ENCODE measurements around the gene TAL1.
A peak's percentile ranks its signal among the peaks of the same experiment; 100 is the strongest.

Gene TAL1

DNA sequence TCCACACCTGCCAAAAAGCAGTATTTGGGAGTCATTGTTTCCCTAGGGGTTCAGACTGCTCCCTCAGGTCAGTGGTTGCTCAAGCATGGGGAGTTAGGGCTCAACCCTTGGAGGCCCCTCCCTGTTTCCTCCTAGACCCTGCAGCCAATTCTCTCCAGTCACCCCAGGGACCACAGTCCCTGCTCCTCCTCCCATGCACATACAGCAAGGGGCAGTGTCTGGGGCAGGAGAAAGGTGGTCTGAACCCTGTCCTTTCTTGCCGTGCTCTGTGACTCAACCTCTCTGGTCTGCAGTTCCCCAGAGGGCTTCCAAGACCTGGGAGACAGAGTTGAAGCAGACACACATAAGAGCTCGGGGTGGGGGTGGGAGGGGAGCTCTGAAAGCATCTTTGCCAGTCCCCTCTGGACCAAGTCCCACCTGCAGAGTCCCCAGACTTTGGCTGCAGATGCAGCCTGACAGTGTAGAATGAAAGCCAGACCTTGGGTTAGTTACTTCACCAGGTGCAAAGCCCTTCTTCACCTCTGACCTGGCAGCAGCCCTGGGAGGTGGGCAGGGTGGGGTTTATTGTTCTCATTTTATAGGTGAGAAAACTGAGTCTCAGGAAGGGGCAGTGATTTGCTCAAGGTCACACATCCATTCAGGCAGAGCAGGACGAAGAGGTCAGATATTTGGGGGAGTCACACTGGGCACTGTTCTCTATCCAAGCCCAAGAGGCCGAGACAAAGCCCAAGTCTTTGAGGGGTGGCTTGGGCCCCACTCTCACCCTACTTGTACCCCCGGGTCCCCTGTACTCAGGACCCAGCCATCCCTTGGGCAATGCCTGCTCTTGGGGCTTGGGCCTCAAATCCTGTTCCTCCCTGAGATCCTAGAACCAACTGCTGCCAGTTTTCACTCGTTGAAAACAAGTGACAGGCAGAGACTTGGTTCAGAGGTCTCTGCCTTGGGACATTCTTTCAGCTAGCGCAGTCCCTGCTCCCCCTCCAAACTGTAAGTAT lies 42.9 kb downstream of the TAL1 start:
- DNase-seq (ENCODE audit: low read depth): no peak

DNA sequence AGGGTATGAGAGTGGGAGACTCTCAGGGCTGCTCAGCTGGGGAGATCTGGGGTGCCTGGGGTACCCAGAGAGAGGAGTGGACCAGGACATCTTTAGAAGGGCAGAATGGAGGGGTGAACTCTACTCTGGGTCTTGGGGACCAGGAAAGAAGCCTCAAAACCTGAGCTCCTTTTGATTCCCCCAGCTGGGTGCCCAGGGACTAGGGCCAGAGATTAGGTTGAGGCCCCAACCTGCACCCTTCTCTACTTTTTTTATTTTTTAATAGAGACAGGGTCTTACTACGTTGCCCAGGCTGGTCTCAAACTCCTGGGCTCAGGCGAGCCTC lies 44.1 kb downstream of the TAL1 start:
- DNase-seq (ENCODE audit: low read depth): no peak

DNA sequence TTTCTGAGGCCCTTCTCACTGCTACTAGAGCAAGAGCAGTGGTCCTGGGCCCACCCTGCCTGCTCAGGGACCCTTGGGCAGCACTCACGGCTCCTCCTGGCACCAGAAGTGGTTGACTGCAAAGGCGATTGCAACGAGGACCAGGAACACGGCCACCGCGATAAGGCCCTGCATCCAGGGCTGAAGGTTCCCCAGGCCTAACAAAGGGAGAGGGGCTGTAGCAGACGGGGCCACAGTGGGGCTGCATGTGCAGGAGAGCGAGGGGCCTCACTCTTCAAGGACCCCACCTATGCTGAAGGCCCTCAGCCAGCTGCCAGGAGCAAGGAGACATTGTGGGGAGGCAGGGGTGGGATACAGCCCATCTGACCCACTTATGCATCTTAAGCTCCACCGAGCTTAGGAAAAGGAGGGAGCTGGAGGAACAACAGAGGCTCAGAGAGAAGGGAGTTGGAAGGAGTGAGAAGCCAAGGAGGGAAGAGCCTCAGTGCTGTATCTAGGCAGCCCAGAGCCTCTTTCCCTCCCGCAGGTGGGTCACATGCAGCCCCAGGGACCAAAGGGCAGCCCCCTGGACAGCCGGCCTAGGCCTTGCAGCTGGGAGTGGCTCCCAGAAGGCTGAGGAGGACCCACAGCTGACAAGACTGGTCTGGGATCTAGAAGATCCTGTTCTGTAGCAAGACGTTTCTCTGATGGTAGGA lies 44.6 kb downstream of the TAL1 start:
- DNase-seq (ENCODE audit: low read depth): no peak

DNA sequence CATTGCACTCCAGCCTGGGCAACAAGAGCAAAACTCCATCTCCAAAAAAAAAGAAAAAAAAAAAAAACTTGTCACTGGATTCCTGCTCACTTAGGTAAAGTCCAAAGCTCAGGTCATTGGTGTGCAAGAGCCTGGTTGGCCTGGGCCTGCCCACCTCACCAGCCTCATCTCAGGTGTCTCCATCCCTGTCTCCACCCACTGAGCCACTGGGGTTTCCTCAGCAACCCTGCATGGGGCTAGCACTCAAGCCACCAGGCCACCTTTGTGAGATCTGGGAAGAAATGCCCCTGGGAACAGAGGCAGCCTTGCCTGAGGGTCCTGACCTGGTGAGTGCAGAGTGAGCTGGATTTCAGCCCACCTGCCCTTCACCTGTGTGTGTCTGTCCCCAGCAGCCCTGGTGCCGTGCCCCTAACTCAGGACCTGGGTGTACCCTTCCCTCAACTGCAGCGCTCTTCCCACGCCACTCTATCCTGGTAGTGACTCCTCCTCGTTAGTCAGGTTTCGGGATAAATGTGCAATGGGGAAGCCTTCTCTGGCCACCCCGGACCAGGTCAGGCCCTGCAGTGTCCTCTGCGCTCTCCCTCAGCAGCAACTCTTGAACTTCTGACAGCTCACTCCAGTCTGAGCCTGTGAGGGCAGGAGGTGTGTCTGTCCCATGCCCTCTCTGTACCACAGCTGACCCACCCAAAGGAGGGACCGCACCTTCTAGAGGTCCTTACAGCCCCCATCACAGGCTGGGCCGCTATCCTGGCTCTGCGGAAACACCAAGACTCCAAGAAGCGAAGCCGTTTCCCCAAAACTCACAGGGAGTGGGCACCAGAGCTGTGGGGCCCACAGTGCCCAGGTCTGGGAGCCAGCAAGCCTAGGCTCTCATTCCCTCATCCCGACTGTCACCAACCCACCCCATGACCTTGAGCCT lies 45.5 kb downstream of the TAL1 start:
- no peak for DNase-seq (ENCODE audit: low read depth)

DNA sequence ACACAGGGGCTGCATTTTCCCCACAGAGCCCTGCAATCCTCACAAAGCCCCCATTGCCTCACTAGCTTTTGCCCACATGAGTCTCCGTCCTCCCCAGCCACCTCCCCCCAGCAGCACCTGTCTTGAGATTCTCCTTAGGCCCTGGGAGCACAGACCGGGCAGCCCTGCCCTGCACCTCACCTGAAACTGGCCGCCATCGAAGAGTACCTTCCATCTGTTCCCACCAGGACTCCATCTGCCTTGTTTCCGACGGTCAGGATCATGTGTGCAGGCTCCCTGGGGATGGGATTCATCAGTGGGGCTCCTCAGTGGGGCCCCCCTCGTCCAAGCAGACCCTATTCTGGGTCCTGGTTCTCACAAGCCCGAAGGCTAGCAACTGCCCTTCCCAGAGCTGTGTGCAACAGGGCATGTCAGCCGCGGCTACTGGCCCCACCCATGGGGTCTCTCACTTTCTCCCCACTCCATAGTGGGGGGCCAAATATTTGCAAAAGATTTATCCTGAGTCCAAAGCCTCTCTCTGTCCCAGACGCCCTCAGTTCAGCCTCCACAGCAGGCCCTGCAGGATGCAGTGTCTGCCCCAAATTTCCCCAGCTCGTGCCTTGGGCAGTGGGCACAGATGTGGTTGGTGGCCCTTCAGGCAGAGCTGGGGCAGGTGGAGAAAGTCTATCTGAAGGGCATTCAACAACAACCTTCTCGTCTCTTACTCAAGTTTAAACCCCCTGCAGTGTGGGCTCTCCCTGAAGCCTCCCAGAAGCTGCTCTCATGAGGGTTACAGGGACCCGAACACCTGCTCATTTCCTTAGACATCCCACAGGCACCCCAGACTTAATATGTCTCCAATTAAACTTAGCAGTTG lies 47.0 kb downstream of the TAL1 start:
- no peak for DNase-seq (ENCODE audit: low read depth)

DNA sequence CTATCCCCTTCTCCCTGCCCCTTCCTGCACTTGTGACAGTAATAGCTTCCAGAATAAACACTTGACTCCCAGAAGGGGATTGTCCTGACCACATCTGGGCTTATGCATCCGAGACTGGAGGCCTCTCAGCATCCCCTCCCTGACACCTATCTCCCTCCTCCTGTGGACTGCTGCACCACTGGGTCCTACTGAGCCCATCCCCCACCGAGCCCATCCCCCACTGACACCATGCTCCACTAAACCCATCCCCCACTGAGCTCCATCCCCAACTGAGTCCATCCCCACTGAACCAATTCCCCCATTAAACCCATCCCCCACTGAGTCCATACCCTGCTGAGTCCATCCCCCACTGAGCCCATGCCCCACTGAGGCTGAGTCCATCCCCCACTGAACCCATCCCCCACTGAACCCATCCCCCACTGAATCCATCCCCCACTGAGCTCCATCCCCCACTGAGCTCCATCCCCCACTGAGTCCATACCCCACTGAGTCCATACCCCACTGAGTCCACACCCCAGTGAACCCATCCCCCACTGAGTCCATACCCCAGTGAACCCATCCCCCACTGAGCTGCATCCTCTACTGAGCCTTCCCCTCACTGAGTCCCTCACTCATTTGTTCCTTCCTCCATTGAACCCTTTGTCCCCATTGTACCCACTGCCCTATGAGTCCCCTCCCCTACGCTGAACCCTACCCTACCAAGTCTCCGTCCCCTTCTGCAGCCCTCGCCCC lies 47.8 kb downstream of the TAL1 start:
- DNase-seq (ENCODE audit: low read depth): no peak

DNA sequence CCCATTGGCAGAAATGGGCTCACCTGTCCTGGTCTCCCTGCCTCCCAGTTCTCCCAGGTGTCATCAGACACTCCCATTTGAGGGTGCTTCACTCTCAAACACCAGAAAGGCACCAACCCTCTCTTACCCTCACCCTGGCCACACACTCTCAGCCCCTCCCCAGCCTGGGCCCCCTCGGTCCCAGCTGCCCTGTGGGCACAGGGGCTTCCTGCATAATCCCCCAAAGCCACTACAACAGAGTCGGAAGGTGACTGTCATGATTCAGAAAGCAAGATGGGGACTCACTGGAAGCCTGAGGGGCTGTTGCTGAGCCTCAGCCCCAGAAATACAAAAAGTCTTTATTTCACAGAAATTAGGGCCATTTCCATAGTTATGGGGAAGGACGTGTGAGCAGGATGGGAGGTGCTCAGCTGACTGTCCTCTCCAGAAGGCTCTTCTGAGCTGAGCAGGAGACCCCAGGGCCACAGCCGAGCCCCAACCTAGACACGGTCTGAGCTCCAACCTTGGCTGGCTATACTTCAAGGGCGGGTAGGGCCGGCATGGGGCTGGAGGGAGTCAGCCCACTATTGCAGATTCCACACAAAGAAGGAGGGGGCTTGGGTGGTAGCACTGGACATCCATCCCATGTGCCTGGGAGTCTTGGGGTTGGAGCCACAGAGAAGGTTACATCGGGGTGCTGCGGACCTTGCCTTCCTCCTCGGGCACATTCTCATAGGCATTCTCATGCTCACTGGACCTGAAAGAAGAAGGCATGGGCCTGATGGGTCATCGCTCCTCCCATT lies 48.5 kb downstream of the TAL1 start:
- no peak for DNase-seq (ENCODE audit: low read depth)

DNA sequence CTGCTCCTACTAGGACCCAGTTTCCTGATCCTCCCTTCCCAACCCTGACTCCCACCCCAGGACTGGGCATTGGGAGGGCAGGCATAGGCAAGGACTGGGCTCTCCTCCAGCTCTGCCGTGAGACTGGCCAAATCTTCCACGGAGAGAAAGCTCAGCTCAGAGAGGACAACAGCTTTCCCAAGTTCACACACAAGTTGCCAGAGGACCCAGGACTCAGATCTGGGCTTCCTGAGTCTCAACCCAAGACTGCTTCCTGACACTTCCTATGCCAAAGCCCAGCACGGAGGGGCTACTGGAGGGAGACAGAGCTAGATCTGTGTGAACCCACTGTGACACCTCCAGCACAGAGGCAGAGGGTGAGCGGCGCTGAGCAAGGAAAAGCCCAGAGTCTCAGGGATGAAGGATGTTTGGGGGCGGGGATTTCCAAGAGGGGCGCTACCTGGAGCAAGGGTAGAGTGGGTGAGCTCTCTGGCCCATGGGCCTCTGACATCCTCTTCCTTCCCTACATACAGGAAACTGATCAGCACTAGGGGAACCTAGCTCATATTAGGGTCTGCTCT lies 49.3 kb downstream of the TAL1 start:
- DNase-seq (ENCODE audit: low read depth): no peak

DNA sequence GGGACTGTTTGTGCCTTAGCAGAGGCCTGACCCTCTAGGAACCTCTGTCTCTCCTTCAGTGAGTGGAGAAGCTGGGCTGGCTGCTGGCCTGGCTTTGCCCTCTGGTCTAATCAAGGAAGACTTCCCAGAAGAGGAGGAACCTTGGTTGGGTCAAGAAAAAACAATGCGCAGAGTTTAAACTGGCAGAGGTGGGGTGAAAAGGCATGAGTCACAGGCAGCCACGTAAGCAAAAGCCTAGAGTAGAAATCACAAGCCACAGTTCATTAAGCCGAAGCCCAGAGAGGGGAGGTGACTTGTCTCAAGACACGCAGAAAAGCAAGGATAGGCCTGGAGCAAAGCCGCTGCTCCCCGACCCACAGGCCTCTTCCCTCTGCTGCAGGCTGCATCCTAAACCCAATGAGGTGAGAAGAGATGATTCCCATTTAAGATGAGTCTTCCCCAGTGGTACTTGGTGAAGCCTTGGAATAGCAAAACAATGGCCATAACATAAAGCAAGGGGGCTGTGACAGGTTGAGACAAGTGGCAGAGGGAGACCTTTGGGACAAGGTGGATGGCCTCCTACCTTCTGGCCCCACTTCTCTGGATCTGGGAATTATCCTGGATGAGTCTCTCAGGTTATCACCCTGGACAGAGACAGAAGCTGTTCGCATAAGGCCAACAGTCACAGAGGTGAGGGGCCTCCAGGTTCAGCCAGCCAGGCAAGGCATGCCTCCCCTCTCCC lies 49.9 kb downstream of the TAL1 start:
- DNase-seq (ENCODE audit: low read depth): no peak

DNA sequence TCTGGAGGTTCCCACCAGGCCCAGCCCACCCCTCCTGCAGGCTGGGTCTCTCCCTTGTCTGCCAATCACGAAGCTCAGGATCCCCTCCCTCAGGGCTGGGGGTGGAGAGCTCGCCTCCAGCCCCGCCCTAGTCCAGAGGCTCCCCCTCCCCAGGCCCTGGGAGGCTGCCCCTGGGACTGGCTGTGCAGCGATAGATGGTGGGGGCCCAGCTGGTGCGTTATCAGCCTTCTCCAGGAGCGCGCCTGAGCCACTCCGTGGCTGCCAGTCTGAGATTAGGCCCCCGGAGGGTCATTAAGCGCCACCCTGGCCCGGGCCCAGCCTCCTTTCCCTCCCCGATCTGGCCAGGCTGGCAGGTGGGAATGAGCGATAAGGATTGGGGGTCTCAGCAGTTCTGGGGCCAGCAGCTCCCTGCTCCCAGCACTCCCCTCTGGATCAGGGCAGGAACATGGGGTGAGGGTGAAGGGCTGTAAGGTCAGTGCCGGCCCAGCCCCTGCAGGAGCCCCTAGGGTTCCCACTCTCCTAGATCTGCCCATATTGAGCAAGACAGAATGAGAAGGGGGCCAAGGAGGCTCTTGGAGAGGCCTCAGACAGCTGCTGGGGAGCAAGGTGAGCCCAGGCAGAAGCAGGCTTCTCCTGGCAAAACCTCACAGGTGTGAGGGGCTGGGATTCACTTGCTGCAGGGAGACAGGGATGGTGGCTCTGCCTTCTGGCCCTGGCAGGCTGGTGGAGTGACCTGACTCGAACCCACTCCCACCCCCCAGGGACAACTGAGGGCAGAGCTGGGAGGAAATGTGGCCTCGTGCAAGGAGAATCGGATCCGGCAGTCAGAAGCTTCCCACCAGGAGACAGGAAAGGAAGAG lies 50.7 kb downstream of the TAL1 start:
- peak; percentile 100 for DNase-seq (ENCODE audit: low read depth)

DNA sequence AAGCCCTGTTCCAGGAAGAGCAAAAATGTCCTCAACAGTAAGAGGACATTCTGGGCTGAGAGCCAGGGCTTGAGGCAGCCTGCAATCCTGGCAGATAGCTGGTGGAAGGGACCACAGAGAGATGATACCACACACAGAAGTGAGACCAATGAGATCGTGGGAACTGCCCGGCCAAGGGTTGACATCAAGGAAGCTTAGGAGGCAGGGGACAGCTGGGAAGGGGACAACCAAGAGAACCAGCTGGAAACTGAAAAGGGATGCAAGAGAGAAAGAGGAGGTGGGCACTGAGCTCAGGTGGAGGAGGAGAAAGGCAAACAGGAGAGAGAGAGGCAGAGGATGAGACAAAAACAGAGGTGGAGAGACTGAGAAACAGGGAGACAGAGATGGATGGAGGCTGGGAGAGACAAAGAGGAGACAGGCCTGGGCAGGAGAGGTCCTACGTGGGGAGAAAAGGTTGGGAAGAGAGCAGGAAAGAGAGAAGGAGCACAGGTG lies 51.4 kb downstream of the TAL1 start:
- DNase-seq (ENCODE audit: low read depth): no peak

DNA sequence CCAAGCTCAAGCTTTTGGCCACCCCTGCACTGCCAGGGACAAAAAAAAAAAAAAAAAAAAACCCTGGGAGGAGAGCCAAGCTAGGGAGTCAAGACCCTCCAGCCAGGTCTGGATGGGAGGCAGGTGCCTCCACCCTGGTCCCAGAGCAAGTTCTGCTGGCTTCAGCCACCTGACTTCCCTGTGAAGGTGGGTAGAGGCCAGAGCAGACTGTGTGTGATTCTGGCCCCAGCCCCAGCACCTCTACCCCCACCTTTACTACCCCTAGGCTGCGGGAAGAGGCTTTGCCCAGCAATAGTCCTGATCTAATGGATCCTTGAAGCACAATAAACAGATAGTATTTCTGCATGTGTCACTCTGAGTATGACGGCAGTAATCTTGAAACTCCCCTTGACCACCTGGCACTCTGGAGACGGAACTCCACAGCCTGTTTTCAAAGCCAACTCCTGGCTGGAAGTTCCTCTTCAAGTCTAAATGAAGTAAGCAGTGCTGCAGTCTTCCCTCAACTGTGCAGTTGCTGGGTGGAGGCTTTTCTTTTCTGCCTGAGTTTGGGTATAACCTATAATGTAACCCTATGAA lies 51.9 kb downstream of the TAL1 start:
- no peak for DNase-seq (ENCODE audit: low read depth)

DNA sequence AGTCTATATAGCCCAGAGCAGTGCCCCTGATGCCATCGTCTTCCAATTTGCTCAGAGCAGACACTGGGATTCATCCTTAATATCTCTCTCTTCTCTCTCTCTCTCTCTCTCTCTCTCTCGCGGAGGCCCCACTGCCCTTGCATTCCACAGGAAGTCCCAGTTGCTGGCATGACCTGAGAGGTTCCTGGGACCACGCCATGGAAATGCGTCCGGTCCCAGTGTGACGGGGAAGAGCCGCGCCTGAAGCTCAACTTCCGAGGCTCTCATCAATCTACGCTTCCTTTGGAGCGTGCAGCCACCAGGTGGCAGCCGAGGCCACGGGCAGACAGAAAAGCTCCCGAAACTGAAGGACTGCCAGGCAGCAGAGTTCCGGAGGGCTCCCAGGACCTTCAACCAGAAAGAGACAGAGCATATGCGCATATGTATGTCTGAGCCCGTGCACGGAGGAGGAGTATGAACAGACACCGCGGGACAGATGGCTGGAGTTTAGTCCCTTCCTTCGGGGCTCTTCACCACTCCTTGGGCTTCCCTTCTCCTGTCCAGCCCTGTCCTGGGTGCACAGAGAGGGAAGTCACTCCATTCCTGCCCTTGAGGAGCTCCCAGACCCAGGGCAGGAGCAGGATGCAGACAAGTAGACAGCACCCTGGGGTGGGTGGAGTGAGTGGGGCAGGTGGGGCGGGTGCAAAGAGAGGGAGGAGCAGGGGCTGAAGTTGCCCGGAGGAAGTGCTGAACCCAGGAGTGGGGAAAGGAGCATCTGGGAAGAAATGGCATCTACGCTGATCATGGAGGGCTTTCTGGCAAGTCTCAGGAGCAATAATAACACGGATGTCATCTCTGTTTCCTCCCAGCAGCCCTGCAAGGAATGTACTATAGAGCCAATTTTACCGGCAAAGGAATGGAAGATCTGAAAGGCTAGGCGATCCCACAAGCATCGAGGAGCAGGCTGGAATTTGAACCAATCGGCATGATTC lies 52.7 kb downstream of the TAL1 start:
- peak; percentile 97 for DNase-seq (ENCODE audit: low read depth)

DNA sequence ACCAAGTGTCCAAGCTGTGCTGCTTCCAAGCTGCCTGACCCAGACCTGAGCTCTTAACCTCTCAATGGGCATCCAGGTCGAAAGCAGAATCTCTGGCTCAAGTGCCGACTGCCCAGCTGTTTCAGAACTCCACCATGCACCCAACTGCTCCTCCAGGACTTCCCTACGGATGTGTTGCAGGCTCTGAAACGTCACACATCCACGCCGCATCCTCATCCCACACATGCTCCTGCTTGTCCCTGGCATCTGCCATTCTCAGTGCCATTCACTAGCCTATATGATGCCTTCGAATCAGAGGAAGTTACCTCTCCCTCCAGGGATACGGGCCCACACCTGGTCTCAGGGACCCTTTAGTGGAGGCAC lies 53.4 kb downstream of the TAL1 start:
- no peak for DNase-seq (ENCODE audit: low read depth)

DNA sequence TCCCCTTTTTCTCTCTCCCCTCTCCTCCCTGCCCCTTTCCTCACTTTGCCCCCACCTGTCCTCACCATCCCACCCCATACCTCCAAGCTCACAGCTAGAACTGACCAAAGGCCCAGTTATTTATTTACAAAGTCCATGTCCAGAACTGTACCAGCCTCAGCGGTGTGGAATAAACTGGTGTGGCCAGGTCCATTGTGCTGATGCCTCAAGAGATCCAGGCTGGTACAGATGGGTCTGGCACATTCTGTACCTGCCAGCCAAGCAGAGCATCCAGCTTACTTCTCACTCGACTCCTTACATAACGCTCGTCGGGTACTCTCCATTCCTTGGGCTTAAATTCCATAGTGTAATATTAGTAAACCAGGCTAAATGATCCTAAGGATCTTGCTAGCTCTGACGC lies 54.0 kb downstream of the TAL1 start:
- DNase-seq (ENCODE audit: low read depth): no peak

DNA sequence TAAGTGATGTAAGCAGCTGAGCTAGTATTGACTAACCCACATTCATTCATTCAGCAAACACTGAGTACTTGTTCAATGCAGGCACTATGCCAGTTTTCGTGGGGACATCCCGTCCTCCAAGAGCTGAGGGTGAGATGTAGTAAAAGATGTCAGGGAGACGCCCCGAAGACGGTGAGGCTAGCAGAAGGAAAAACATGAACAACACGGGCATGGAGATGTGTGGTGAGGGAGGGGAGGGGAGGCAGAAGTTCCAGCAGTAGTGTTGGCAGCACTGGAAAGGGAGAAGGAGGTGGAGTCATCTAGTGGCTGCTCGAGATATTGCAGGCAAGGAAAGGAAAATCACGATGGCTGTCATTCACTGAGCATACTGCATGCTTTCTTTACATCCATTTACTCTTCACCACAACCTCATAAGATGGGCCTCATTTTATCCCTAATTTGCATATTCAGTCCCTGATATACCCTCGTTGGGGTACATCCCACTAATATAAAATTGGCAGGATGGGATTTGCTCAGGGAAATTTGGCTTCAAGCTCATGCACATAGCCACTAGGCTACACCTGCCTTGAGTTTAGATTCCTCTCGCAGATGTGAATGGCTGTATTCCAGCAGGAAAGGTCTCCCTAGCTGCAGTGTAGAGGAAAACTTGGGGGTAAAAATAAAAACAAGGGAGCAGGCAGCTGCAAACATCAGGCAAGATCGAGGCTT lies 56.6 kb downstream of the TAL1 start:
- DNase-seq (ENCODE audit: low read depth): peak; percentile 61

Measured in CMK (cell line).